Activated CD4-positive, alpha-beta T cell treated with anti-CD3 and anti-CD28 coated beads for 48 hours (primary cell): ENCODE results near the gene CD3D.

Experiments
- DNase-seq: peaks from one replicate; pipeline ENCODE4 v3.0.0-alpha.2; 2020

The CD3D gene

GRCh38 chr11:118338637-118339061, 3.9 kb downstream of the CD3D start:
- DNase-seq = peak; percentile 89

GRCh38 chr11:118334745-118335144, 7.8 kb downstream of the CD3D start:
- DNase-seq = no peak

GRCh38 chr11:118328745-118329144, 13.8 kb downstream of the CD3D start:
- no peak for DNase-seq

GRCh38 chr11:118325283-118325682, 17.2 kb downstream of the CD3D start:
- DNase-seq = no peak

GRCh38 chr11:118322721-118323120, 19.8 kb downstream of the CD3D start:
- DNase-seq = no peak

GRCh38 chr11:118321386-118322082, 21.0 kb downstream of the CD3D start:
- DNase-seq = no peak

GRCh38 chr11:118320515-118320914, 22.0 kb downstream of the CD3D start:
- DNase-seq = no peak

- DNase-seq = no peak
Observed at GRCh38 chr11:118319337-118319707, 23.2 kb downstream of the CD3D start.

GRCh38 chr11:118318581-118319336, 23.7 kb downstream of the CD3D start:
- DNase-seq = no peak

- no peak for DNase-seq
Observed at GRCh38 chr11:118318124-118318523, 24.4 kb downstream of the CD3D start.

- DNase-seq = no peak
Observed at GRCh38 chr11:118314988-118315411, 27.5 kb downstream of the CD3D start.

GRCh38 chr11:118313242-118313641, 29.3 kb downstream of the CD3D start:
- no peak for DNase-seq

GRCh38 chr11:118312328-118312727, 30.2 kb downstream of the CD3D start:
- DNase-seq = no peak

GRCh38 chr11:118311518-118311917, 31.0 kb downstream of the CD3D start:
- DNase-seq = no peak

GRCh38 chr11:118310781-118311485, 31.6 kb downstream of the CD3D start:
- DNase-seq = no peak

- no peak for DNase-seq
Observed at GRCh38 chr11:118310271-118310670, 32.2 kb downstream of the CD3D start.

- peak; percentile 44 for DNase-seq
Observed at GRCh38 chr11:118308995-118309528, 33.4 kb downstream of the CD3D start.

- peak; percentile 72 for DNase-seq
Observed at GRCh38 chr11:118306556-118306955, 35.9 kb downstream of the CD3D start.

GRCh38 chr11:118305726-118306125, 36.8 kb downstream of the CD3D start:
- peak; percentile 41 for DNase-seq

GRCh38 chr11:118304568-118305248, 37.8 kb downstream of the CD3D start, which contains the start of gene CD3E:
Gene CD3E (plus strand): TSS chr11:118304730. CDS start chr11:118304953, 223 bp downstream.
- DNase-seq = peak; percentile 80

- peak; percentile 41 for DNase-seq
Observed at GRCh38 chr11:118304227-118304567, 38.3 kb downstream of the CD3D start.

- no peak for DNase-seq
Observed at GRCh38 chr11:118301600-118302195, 40.8 kb downstream of the CD3D start.
